Germinal center (tissue), 1 donor: ENCODE measurements around the gene SLC52A1.
"Not testable (repeated sequence)": the region's sequence is repeated elsewhere in the genome, so short reads cannot be mapped to it uniquely, and the experiment has no call there.

ENCODE experiments used
- DNase-seq: peaks from one replicate; pipeline ENCODE4 v3.0.0; 2012; ENCODE audit warnings: mixed read lengths, low spot score

SLC52A1 gene

DNA sequence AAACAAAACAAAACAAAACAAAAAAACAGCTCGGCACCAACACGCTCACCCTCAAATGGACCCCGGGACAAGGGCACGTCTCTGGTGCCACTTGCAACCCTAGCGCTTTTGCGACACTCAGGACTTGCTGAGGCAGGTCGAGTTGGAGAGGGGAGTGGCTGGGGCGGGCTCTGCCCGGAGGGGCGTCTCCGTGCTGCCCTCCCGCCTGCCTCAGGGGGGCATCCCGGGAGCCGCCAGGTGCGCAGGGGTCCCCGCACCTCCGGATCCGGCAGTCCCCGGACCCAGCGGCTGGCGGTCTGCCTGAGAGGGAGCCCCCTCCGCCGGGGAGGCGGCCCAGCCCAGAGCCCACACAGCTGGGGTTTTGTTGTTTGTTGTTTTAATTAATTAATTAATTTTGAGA lies at the start of gene SLC52A1:
Gene SLC52A1 (minus strand): TSS at position 112 of the 400 bp plus-strand sequence. CDS start 820 bp downstream, outside the sequence.
- no peak for DNase-seq

DNA sequence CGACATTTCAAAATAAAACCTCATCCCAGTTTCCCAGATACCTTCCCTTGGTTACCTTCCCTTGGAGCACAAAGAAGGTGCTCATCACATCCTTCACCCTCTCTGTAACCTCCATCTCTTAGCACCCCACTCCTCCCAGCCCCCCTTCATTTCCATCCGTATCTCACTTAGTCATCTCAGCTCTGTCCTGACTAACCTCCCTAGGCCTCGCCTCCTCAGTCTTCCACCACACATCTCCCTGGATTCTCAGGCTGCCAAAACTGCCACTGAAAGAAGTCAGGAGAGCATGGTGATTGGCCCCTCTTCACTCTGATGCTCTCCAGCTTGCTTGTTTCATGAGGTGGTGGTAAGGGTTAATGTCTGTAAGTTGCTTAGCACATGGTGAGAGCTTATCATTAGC lies 45.4 kb upstream of the SLC52A1 start:
- no peak for DNase-seq

DNA sequence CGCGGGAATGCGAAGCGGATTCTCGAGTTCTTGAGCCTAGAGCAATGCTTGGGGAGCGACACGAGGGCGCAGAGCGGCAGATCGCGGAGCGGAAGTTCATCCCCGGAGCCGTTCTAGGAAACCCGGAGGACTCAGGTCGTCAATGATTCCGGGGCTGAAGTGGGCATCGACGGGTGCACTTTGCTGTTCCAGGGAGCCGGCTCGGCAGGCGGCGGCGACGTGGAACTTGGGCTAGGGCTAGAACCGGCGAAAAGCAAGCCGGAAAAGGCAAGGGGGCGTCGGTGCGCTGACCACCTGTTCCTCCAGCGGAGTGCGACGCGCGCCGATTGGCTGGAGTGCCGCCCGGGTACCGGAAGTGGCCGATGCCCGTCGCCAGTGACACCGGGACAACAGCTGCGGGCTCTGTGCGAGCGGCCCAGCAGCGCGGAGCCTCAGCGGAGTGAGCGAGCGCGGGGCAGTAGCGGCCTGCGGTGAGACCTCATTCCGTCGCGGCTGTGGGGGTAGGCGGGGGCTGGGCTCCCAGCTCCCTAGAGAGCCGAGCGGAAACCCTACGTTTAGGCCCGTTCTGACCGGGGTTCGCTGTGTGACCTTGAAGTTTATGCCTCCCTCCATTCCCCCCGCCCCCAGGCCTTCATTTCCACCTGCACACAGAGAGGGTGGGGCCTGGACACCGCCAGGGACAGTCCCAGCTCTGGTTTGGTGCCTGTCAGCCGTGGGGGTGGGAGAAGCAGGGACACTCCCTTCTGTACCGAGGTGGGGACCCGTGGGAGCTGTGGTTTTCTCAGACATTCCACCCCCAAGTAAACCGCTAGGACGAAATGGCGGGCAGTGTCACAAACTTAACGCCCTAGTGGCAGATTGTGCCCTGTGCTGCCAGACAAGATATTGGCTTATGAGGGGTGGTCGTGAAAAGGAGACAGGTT lies 43.1 kb upstream of the SLC52A1 start, which contains the start of gene ZFP3:
Gene ZFP3 (plus strand): TSS at position 362 of the 923 bp plus-strand sequence. CDS start 13,038 bp downstream, outside the sequence.
- DNase-seq, result peak; percentile 89

DNA sequence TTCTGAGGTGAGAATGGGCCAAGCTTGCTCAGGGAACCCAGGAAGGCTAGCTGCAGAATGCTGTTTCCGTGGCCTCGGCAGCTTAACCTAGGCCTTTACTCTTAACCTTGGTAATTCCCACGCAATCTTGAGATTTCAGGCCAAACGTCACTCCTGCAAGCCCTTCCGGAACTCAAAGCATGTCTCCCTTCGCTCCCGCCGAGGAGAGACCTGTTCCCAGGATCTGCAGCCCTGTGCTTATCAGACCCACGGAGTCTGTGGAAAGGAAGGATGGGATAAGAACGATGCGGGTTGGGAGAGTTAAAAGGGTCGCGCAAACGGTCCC lies 42.5 kb upstream of the SLC52A1 start:
- DNase-seq, result no peak

DNA sequence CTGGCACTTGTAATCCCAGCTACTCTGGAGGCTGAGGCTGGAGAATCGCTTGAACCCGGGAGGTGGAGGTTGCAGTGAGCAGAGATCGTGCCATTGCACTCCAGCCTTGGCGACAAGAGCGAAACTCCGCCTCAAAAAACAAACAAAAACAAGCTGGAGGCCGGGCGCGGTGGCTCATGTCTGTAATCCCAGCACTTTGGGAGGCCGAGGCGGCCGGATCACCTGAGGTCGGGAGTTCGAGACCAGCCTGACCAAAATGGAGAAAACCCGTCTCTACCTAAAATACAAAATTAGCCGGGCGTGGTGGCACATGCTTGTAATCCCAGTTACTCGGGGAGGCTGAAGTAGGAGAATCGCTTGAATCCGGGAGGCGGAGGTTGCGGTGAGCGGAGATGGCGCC lies 42.0 kb upstream of the SLC52A1 start:
- DNase-seq, result not testable (repeated sequence)

DNA sequence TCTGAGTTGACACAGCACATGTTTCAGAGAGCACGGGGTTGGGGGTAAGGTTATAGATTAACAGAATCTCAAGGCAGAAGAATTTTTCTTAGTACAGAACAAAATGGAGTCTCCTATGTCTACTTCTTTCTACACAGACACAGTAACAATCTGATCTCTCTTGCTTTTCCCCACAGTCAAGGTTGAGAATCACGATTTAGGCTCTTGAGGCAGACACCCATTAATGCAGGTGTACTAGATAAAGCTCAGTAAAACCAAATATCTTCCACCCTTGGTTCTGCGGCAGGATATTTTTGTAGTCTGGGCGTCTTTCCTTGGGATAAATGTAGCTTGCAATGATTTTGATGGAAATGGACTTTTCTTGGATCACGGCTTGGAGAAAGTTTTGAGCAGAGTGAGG lies 40.2 kb upstream of the SLC52A1 start:
- not testable (repeated sequence) for DNase-seq

DNA sequence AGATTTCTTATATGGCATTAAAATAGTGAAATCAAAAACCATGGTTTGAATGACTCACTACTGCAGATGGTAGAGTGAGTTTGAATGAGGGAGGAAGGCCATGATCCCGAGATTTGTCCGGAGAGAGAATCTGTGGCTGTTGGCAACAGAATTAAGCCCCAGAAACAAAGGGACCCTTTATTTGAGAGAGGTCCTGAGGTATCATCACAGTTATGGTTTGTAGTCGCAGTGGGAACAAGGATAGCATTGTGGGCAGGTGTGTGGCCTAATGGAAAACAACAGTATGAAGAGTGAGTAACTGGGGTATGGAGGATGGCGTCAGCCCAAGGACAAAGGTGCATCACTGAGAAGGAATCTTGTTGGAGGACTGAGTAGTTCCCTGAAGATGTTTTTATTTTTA lies 34.5 kb upstream of the SLC52A1 start:
- DNase-seq, result no peak

DNA sequence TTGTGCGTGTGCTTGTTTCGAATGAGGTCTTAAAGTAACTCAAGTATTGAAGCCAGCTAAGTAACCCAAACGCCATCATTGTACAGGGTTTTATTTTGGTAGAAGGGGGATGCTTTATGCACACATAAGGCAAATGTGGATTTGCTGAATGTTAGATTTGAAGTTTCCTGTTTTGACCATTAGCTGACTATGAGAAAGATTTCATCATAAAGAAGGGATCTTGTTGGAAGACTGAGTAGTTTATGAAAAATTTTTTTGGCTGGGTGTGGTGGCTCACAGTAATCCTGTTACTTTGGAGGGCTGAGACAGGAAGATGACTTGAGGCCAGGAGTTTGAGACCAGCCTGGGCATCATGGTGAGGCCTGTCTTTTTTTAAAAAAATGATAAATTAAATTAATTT lies 33.0 kb upstream of the SLC52A1 start:
- no peak for DNase-seq

DNA sequence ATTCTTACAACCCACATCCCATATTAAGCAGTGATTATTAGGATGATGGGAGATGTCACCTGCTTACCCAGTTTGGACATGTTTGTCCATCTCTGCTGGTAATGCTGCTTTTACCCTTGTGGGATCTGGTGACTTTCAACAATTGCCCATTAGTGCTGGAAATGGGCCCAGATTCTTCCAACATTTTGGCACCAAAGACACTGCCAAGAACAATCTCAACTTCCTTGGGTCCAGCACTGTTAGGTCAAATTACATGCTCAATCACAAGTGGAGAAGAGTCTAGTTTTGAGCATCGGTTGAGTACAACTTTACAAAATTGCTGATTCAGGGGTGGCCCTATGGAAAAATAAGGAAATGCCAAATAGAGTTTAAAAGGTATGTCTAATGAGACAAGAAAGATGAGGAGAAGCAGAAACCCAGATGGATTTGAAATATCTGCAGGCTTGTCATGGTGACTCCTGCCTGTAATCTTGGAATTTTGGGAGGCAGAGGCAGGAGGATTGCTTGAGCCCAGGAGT lies 30.1 kb upstream of the SLC52A1 start:
- DNase-seq, result no peak

DNA sequence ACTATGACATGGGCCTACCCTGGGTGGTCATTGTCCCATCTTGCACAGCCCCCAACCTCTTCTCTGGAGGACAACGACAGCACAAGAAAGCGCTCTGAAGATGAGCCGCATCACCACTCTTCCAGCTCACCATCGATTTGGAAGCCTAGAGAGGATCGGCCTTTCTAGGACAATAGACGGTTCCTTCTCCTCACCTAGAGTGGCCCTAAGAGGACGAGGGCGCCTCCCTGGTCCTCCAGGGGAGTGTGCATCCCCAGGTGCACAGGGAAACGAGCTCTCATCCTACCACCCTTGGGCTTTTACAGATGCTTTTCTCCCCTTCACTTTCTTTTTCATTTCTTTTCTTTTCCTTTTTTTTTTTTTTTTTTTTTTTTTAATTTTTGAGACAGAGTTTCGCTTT lies 20.3 kb upstream of the SLC52A1 start:
- no peak for DNase-seq

DNA sequence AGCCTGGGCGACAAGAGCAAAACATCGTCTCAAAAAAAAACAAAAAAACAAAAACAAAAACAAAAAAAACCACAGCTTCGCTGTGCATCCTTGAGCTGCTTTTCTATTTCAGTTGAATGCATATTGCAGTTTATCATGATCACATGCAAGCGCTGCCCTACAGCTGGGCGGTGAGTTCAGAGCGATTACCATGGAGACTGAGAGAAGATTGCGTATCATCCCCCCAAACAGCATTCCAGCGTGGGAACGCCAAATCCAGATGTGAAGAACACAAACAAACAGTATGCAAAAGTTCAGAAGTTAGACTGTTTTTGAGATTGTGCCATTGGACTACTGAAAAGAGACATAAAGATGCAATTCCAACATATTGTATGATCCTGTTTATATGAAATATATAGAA lies 15.1 kb upstream of the SLC52A1 start:
- no peak for DNase-seq

DNA sequence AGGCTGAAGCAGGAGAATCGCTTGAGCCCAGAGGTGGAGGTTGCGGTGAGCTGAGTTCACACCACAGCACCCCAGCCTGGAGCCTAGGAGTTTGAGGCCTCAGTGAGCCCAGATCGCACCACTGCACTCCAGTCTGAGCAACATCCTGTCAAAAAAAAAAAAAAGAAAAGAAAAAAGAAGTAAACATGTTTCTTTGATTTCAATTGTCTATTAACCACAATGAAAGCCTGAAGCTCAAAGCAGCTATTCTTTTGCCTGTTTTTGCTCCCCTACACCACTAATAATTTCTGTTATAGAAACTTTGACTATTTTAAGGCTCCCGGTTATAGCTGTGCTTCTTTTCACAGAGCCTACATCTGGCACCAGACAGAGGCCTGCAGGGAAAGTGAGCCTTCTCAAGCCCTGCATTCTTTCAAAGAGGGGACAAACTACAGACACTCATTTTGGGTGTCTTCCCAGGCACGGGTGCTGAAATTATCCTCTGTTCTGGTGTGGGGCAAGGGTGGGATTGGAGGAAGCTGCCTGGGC lies 14.2 kb upstream of the SLC52A1 start:
- no peak for DNase-seq

DNA sequence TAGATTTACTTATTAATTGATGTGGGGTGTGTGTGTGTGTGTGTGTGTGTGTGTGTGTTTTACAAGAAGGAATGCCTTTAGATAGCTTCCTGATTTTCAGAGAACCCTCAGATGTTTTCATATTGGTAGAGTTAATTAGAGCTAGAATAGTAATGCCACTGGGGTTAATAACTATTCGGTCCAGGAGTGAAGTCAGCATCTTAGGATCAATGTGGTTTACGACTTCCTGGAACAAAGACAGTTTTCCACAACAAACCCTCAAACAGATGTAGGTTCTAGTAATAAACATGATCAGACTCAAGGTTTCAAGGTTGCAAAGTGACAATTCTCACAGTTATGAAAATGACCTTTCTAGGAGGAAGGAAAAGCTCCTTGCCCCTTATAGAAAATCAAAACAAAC lies 12.2 kb upstream of the SLC52A1 start:
- no peak for DNase-seq

DNA sequence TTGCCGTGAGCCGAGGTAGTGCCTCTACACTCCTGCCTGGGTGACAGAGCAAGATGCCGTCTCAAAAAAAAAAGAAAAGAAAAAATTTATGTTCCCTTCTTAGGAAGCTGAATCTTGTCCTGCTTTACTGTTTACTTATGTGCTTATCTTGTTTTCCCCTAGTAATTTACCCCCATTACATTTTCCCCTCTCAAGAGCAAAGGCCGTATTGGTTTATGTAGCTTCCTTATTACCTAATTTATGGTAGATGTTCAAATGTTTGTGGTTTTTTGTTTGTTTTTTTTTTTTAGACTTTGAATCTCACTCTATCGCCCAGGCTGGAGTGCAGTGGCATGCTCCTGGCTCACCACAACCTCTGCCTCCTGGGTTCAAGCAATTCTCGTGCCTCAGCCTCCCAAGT lies 10.3 kb upstream of the SLC52A1 start:
- DNase-seq, result no peak

DNA sequence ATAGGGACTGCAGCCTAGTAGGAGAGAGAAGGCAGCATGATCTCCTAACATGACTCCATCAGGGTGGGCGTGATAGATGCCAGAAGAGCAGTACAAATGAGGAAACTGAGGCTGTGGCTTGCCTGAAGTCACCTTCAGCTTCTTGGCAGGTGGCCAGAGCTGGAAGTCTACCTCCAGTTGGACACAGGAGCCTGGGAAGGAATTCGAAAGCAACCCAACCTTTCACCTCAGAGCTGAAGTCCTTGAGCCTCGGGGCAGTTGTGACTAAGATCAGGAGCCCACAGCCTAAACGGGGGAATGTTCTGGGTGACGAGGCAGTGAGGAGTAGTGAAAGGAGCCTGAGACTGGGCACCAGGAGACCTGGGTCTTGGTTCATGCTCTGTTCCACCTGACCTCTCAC lies 9.4 kb upstream of the SLC52A1 start:
- DNase-seq, result no peak

DNA sequence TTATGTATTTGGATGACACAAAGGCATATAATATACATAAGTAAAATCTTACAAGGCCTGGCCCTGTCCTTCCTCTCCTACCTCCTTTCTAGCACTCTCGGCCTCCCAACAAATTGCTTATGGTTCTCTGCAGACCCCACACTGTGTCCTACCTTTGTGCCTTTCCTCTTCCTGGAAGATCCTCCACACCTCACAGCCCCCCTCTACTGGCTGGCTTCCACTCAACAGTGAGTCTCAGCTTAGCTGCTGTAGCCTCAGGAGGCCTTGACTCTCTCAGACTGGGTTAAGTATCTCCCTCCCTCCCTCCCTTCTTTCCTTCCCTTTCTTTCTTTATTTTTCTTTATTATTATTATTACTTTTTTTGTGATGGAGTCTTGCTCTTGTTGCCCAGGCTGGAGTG lies 8.3 kb upstream of the SLC52A1 start:
- DNase-seq, result no peak

DNA sequence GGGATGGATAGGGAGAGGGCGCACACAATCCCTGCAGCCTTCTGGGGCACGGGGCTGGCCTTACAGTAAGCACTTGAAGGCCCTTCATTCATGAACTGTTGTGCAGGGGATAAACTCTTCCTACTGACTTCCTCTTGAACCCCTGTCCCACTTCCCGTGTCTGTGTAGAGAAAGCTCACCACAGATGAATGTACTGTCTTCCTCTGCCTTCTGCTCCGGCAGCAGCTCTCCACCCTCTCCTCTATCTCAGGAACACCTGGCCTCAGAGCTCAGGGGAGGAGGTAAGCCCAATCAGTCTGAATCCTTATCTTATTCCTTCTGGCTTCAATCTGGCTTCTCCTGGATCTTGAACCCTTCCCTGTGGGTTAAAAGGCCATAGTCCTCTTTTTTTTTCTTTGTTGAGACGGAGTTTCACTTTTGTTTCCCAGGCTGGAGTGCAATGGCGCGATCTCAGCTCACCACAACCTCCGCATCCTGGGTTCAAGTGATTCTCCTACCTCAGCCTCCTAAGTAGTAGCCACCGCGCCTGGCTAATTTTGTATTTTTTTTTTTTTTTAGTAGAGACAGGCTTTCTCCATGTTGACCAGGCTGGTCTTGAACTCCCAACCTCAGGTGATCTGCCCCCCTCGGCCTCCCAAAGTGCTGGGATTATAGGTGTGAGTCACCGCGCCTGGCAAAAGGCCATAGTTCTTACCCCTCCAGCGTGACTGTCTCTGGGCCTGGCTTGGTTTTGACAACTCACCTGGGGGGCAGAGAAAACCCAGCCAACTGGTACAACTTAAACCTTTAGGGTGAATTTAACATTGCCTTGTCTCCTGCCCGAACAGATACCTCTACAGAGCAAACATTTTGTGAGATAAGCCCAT lies 7.2 kb upstream of the SLC52A1 start:
- no peak for DNase-seq

DNA sequence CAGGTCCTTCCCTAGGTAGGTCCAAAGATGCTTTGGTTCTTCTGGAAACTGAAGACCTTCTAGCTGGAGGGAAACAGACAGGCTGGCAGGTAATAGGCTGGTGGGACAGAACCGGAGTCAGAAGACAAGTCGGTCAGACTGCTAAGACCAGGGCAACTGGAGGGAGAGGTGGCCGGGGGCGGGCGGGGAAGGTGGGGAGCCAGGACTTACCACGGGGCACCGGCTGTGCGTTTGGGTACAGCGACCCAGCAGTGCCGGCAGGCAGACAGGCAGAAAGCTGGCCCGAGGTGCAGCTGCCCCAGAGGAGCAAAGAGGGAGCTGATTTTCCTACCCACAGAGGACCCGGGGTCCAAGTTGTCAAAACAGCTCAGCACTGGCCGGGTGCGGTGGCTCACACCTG lies 575 bp downstream of the SLC52A1 start:
- DNase-seq, result no peak

DNA sequence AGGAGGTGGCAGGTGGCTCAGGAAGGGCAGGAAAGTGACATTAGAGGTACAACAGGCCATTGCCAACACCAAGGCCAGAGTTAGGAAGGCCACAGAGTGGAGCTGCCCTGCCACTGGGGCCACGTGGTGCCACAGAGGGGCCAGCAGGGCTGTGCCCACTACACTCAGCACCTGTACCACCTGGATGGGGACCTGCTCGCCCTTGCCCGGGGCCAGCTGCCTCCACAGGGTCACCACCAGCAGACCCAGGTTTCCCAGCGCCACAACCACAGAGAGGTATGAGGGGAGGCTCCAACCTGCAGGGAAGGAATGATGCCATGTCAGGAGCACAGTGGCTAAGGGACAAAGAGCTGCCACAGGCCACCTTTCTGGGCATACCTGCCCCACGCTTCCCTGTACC lies 1.2 kb downstream of the SLC52A1 start:
- no peak for DNase-seq

DNA sequence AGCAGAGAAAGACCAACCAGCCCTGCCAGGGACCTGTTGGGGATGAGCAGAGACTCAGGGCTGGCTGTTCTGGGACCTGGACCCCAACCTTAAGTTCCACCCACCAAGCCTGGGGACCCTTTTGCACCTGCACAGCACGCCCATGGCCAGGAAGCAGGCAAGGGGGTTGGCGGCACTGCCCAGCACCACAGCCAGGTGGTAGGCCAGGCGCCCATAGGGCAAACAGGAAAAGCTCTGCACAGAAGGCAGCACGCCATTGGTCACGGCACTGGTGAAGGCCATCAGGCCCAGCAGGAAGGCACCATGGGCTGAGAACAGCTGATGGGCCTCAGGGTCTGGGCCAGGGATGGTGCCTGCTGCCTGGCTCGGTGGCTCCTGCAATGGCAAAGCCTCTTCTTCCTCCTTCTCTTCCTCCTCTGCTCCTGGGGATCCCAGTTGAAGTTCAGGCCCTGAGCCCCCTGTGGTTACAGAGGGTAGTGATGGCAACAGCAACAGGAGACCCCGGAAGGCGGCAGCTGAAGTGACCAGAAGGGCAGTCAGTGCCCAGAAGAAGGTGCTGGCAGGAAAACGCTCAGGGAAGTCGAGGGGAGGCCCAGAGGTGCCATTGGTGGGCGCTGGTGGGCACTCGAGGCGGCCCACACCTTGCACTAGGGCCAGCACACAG lies 1.7 kb downstream of the SLC52A1 start:
- no peak for DNase-seq

DNA sequence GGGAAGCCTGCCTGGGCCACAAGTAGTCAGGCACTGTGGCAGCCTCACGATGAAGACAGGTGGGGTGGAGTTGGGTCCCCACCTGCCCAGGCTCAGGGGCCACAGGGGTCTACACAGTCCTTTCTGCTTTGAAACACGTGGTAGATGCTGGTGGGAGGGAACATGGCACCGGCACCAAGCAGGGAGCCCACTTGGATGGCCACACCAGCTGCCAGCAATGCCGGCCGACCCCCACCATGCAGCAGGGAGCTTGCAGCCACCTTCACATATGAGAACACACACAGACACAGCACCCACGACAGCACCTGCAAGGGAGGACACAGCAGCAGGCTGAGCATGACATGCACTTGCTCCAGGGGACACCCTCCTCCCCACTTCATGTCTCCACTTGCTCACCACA lies 2.4 kb downstream of the SLC52A1 start:
- no peak for DNase-seq
